Upper lobe of left lung (tissue), 4 donors: Measurements from ENCODE around the gene SIGLEC1.

Source experiments
- EP300 ChIP-seq, 4 donors: sonication (generic); formaldehyde crosslinking; IDR thresholded peaks; one replicate each; pipeline ENCODE4 v1.5.1; 2017; ENCODE audit warnings: antibody characterized with exemption in 4 of 4, control low read depth in 2 of 4
- POLR2A ChIP-seq, 4 donors: fragments of 450-650 bp; IDR thresholded peaks; one replicate each; pipeline ENCODE4 v1.5.1; 2016 to 2017; ENCODE audit warnings: antibody characterized with exemption in 4 of 4, mild to moderate bottlenecking in 2 of 4
- POLR2AphosphoS5 ChIP-seq, 2 donors: sonication (generic); formaldehyde crosslinking; IDR thresholded peaks; one replicate each; pipeline ENCODE4 v1.5.1; 2017; ENCODE audit warnings: antibody characterized with exemption in 2 of 2
- TF ChIP-seq, protein P1 (sequence below), 6 experiments: fragments of 450-650 bp in 4 of 6; fragments of 200-600 bp in 2 of 6; sonication (generic) in 2 of 6; IDR thresholded peaks; one replicate each; pipeline ENCODE4 v1.5.1; 2016 to 2019; ENCODE audit warnings: antibody characterized with exemption in 6 of 6

- TF ChIP-seq, protein P1, sequence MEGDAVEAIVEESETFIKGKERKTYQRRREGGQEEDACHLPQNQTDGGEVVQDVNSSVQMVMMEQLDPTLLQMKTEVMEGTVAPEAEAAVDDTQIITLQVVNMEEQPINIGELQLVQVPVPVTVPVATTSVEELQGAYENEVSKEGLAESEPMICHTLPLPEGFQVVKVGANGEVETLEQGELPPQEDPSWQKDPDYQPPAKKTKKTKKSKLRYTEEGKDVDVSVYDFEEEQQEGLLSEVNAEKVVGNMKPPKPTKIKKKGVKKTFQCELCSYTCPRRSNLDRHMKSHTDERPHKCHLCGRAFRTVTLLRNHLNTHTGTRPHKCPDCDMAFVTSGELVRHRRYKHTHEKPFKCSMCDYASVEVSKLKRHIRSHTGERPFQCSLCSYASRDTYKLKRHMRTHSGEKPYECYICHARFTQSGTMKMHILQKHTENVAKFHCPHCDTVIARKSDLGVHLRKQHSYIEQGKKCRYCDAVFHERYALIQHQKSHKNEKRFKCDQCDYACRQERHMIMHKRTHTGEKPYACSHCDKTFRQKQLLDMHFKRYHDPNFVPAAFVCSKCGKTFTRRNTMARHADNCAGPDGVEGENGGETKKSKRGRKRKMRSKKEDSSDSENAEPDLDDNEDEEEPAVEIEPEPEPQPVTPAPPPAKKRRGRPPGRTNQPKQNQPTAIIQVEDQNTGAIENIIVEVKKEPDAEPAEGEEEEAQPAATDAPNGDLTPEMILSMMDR (IDR thresholded peaks at IDR 0.05): no peak
- TF ChIP-seq POLR2A (IDR thresholded peaks at IDR 0.05): no peak
- no peak for TF ChIP-seq POLR2AphosphoS5 (IDR thresholded peaks at IDR 0.05)
- no peak for TF ChIP-seq EP300 (IDR thresholded peaks at IDR 0.05)
These were observed 4.9 kb downstream of the SIGLEC1 start for GRCh38 chr20:3707508-3707899.
